GM12873 (cell line): ENCODE results near the gene CALML3.

Experiments used
- CTCF ChIP-seq: IDR thresholded peaks from 2 replicates; pipeline ENCODE4 v1.5.1; 2012; ENCODE audit warnings: low read depth, mild to moderate bottlenecking, moderate library complexity, low read length, control low read depth; ENCODE audit not compliant: insufficient read depth; ENCODE audit errors: missing control alignments

CALML3 gene

GRCh38 chr10:5511231-5511884 lies 13.4 kb upstream of the CALML3 start:
- no peak for TF ChIP-seq CTCF

DNA sequence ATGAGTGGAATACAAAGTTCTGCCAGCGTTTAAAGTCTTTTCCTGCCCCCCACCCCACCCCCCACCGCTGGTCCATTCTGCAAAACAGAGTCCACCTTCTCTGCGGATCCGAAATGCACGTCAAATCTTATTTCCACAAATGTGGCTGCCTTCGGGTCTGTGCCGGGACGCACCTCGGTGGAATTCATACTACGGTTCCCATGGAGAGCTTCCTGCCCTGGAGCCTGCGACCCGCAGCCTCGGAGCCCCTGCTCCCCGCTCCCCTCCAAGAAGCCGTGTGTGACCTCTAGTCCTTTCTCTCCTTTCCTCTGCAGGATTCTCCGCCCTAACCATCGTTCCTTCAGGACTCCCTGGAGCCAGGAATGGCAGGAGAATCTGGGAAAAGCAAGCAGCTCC lies 12.9 kb upstream of the CALML3 start:
- no peak for TF ChIP-seq CTCF

GRCh38 chr10:5512331-5512730 lies 12.4 kb upstream of the CALML3 start:
- TF ChIP-seq CTCF = no peak

- TF ChIP-seq CTCF = no peak
Measured at GRCh38 chr10:5512881-5513612, 11.7 kb upstream of the CALML3 start.

- no peak for TF ChIP-seq CTCF
Measured at GRCh38 chr10:5514226-5514850, 10.4 kb upstream of the CALML3 start.

DNA sequence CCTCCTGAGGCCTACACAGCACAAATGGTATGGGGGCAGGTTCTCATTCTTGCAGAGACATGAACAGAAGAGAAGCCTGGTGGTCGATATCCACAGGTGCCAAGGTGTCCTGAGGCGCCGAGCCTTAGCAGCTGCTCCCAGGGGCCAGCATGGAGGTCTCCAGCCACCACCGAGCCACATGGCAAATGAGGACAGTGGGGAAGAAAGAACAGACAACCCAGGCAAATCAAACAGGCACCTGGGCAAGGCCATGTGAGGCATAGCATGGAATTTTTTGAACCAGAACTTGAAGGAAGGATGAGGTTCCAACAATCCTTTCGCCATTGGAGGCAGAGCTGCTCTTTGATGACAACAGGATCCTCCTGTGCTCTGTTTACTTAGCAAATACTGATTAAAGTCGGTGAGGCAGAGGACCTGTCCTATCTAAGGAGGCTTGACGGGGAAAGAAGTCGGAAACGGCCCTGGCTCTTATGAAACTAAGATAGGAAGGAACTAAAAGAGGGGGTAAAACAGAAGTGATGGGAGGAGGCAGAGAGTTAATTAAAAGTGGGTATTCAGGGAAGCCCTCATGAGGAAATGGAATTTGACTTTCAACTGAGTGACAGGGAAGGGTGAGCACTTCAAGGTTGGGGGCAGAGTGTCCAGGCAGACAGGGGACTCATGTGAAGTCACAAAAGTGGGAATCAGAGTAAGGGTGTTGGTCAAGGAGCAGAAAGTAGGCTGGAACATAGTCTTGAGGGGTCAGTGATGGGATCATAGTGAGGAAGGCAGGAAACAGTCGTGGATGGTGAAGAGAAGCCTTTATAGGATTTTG lies 8.6 kb upstream of the CALML3 start:
- TF ChIP-seq CTCF = no peak

DNA sequence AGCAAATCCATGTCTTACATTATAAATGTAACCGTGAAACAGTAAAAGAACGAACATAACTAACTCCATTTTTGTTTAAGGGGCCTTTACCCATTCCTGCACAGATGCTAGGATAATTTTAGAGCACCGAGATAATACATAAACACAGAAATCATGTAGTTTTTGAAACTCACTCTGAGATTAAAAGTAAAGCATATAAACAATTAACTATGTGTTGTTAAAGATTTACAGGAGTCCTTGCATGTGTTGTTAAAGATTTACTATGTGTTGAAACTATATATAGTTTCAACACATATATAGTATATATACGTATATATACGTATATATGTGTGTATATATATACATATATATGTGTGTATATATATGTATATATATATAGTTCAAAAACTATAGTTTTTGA lies 7.2 kb upstream of the CALML3 start:
- no peak for TF ChIP-seq CTCF
